ENCODE results near the gene TMIGD2.

Gene TMIGD2

GRCh38 chr19:4326837-4327251, 24.7 kb upstream of the TMIGD2 start:
- no peak for DNase-seq (ENCODE audit: low read depth in 2 of 2)

- DNase-seq (ENCODE audit: low read depth in 2 of 2), result no peak
Measured at GRCh38 chr19:4326215-4326836, 24.1 kb upstream of the TMIGD2 start.

GRCh38 chr19:4324228-4324627, 22.0 kb upstream of the TMIGD2 start:
- no peak for DNase-seq (ENCODE audit: low read depth in 2 of 2)

DNA sequence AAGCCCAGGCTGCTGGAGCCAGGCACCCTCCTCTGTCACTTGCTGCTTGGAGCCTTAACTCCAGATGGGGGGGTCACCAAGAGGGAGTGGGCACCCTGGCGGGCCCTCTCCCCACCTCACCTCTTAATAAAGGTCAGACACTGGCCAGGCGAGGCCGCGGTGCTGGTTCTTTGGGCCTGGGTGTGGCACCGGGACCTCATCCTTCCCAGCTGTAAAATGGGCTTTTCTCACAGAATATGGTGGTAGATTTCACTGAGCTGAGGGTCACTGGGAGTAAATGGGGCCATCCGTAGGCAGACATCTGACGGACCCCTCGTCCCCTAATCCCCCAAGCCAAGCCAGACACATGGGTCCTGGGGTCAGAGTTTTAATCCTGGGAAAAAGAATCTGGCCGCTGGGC, 21.5 kb upstream of the TMIGD2 start:
- no peak for DNase-seq (ENCODE audit: low read depth in 2 of 2)

GRCh38 chr19:4322942-4323665, 20.9 kb upstream of the TMIGD2 start:
- DNase-seq (ENCODE audit: low read depth in 2 of 2), result no peak

GRCh38 chr19:4320419-4320818, 18.2 kb upstream of the TMIGD2 start:
- no peak for DNase-seq (ENCODE audit: low read depth in 2 of 2)

DNA sequence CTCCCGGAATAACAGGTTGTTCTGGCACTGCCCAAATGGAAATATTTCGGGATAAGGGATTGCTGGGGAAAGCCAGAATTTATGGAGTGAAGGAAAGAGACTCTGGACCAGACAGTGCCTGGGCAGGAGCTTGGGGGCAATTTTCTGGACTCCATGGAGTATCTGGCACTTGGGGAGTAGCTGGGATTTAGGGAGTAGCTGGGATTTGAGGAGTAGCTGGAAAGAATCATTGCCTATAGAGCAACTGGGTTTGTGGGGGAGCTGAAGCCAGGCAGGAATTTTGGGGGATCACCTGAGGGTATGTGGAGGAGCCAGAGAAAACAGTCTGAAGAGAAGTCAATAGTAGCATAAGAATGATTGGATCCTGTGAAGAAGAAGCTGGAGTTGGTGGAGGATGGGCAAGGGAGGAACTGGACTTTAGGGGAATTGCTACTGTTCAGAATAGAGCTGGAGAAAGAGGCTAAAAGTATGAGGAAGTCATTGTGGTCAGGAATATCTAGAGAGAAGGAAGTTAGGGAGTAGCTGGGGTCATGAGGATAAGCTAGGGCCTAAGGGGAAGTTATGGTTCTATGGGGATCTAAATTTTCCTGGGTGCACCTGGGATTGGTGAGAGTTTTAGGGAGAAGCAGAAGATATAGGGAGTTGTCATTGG, 17.0 kb upstream of the TMIGD2 start:
- DNase-seq (ENCODE audit: low read depth in 2 of 2), result no peak

DNA sequence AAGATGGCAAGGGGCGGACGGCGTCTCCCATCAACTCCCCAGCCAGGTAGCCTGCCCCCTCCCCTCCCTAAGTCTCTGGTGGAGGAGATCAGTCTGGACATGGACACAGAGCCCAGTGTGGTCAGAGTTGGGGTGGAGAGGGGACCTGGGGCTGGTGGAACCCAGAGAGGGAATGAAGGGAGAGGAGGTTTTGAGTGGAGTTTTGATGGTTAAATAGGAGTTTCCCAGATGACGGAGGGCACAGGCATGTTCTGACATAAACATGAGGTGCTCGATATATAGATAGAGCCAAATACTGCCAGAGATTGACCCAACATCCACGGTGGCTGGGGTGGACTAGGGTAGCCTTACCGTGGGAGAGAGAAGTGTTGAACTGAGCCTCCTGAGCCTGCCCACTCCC, 16.3 kb upstream of the TMIGD2 start:
- DNase-seq (ENCODE audit: low read depth in 2 of 2), result no peak

DNA sequence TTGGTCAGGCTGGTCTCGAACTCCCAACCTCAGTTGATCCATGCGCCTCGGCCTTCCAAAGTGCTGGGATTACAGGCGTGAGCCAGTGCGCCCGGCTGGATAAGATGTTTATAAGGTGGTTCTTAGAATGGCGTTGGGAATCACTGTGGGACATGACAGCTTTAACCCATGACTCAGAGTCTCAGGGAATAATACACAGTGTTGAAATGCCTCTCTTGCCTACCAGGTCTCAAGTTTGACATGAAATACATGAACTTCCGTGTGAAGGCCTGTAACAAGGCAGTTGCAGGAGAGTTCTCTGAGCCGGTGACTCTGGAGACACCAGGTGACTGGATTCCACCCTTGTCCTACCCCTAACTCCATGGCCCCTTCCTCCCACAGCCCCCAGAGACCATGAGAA, 14.8 kb upstream of the TMIGD2 start:
- DNase-seq (ENCODE audit: low read depth in 2 of 2), result no peak

GRCh38 chr19:4313847-4314490, 11.8 kb upstream of the TMIGD2 start:
- DNase-seq (ENCODE audit: low read depth in 2 of 2), result no peak

DNA sequence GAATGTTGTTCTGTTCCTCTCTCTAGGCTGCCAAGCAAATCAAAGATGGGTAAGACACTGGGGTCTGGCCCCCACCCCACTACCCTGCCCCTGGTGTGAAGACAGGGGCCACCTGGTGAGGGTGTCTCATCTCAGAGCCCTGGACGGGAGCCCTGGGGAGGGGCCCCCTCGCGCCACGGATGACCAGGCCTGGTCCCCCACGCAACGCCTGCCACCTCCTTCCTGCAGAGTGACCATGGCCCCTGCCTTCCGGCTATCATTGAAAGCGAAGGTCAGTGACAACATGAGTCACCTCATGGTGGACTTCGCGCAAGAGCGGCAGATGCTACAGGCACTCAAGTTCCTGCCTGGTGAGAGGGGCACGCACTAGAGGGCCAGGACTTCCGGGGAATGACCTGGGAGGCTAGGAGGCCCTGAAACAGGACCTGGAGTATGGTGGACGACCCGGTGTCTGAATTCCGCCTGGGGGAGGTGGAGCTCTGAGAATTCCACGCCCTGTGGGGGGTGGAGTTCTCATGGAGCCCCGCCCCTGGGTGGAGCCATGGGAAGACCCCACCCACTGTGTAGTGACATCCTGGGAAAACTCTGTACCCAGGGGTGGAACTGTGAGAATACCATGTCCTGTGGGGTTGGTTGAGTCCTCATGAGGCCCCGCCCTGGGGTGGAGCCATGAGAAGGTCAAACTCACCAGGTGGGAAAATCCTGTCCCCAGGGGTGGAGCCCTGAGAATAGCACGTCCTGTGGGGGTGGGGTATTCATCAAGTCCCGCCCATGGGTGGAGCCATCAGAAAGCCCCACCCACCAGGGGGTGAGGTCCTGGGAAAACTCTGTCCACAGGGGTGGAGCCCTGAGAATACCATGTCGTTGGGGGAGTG, 8.3 kb upstream of the TMIGD2 start:
- DNase-seq (ENCODE audit: low read depth in 2 of 2), result no peak

DNA sequence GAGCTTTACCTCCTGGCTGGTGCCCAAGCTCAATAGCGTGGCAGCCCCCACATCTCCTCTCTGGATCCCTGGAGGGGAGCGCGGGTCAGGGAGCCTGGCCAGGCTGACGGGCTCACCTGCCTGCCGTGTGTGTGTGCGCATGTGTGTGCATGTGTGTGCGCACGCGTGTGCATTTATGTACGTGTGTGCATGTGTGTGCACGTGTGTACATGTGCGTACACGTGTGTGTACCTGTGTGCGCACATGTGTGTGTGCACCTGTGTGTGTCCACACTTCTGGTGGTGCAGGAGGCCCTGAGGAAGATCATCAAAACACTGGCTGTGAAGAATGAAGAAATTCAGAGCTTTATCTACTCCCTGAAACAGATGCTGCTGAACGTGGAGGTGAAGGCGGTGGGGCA, 3.5 kb upstream of the TMIGD2 start:
- DNase-seq (ENCODE audit: low read depth in 2 of 2), result no peak

GRCh38 chr19:4305257-4305612, 3.0 kb upstream of the TMIGD2 start:
- no peak for DNase-seq (ENCODE audit: low read depth in 2 of 2)

DNA sequence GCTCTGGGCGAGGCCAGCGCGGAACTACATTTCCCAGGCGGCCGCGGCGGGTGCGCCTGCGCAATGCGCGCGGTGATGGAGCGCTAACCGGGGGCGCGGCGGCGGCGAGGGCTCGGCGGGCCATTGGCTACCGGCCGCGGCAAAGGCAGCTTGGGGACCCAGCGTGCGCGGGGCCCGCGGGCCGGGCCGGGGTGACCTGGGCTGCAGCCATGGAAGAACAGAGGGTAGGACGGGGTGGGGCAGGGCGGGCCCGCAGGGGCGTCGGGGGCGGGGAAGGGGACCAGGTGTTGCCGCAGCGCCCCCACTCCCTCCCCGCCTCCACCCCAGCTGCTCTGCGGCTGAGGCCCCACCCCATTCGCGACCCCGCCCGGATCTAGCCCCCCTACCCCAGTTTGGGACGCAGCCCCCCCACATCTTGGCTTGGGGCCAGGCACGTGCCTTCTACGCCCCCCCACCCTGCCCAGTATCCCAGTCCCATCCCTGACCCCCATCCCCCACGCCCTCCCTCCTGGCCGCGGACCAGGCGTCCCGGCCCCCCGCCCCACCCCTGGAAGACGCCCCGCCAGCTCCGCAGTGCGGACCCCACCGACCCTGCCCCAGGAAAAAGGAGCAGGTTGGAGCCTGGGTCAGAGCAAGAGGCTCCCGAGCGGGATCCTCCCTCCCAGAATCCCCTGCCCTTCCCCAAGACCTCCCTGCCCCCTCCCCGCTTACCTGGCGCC, 2.5 kb upstream of the TMIGD2 start, which contains the start of gene FSD1:
Gene FSD1, plus strand, starts transcription at position 61 of the 719 bp plus-strand sequence. Its CDS starts 149 bp downstream, at position 210.
- DNase-seq (ENCODE audit: low read depth in 2 of 2), result peak; percentile 33 to 40

- no peak for DNase-seq (ENCODE audit: low read depth in 2 of 2)
Measured at GRCh38 chr19:4303819-4304537, 1.8 kb upstream of the TMIGD2 start.

- DNase-seq (ENCODE audit: low read depth in 2 of 2), result no peak
Measured at GRCh38 chr19:4301590-4302242, 473 bp downstream of the TMIGD2 start.

DNA sequence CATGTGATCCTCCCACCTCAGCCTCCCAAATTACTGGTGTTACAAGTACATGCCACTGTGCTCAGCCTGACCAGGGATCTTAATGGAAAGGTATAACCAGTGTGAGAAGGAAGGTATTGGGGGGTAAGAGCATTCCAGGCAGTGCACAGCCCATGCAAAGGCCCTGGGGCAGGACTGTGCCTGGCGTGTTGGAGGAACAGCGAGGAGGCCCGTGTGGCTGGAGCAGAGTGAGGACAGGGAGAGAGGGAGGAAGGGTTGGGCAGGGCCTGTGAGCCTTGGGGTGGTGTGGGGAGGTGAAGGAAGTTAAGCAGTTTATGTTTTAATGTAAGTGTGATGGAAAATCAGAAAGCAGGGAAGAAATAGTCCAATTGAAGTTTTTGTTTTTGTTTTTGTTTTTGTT, 1.6 kb downstream of the TMIGD2 start:
- no peak for DNase-seq (ENCODE audit: low read depth in 2 of 2)

GRCh38 chr19:4298810-4299550, 3.2 kb downstream of the TMIGD2 start:
- DNase-seq (ENCODE audit: low read depth in 2 of 2), result no peak
